Activated CD8-positive, alpha-beta T cell treated with anti-CD3 and anti-CD28 coated beads for 36 hours (primary cell): ENCODE data around the gene PARVB. TPM values are rescaled to one million over a fixed set of nuclear protein-coding genes. Genes with fewer than 3 reads are reported as not detected.

Experiments
- ATAC-seq: fragments of 200-7000 bp; cut with Tn5 transposase; one replicate; pipeline ENCODE4 v1.10.0; 2021; ENCODE audit warnings: mild to moderate bottlenecking, moderate library complexity
- CTCF ChIA-PET: fragments of 350-600 bp; sonication (Branson Sonifier 250); formaldehyde crosslinking; loops from one replicate; lab custom pipeline; 2021; ENCODE audit warnings: antibody characterized with exemption; lab: Charles Lee
- POLR2A ChIA-PET: fragments of 350-600 bp; sonication (Branson Sonifier 250); formaldehyde crosslinking; loops from one replicate; lab custom pipeline; 2021; ENCODE audit warnings: antibody characterized with exemption; lab: Charles Lee
- DNase-seq: peaks from one replicate; pipeline ENCODE4 v3.0.0-alpha.2; 2020
- H3K27ac Mint-ChIP-seq: one replicate; pipeline ENCODE4 v1.8.0; 2021; ENCODE audit warnings: mild to moderate bottlenecking, mixed read lengths
- H3K27me3 Mint-ChIP-seq: one replicate; pipeline ENCODE4 v1.8.0; 2021; ENCODE audit warnings: mixed read lengths
- H3K36me3 Mint-ChIP-seq: one replicate; pipeline ENCODE4 v1.8.0; 2021; ENCODE audit warnings: low read depth, mixed read lengths
- H3K4me1 Mint-ChIP-seq: one replicate; pipeline ENCODE4 v1.8.0; 2021; ENCODE audit warnings: low read depth, mixed read lengths
- H3K4me3 Mint-ChIP-seq: one replicate; pipeline ENCODE4 v1.8.0; 2021; ENCODE audit warnings: mild to moderate bottlenecking, moderate library complexity, mixed read lengths
- H3K9me3 Mint-ChIP-seq: one replicate; pipeline ENCODE4 v1.8.0; 2021; ENCODE audit warnings: mixed read lengths
- CTCF ChIP-seq: fragments of 200-600 bp; IDR thresholded peaks from one replicate; pipeline ENCODE4 v1.8.0; 2022; ENCODE audit warnings: antibody characterized with exemption, mild to moderate bottlenecking
- intact Hi-C: fragments of 100-400 bp; cut with micrococcal nuclease; formaldehyde crosslinking; loops from one replicate; pipeline ENCODE4 v1.10.0; 2022
- total RNA-seq, 2 experiments: library from RNA; stranded (reverse); gene quantifications; one replicate each; pipeline ENCODE4 v1.2.3, GENCODE V29; 2021

PARVB gene
- total RNA-seq, 2 experiments from 2014 or later: 71.0 to 73.1 TPM

GRCh38 chr22:44097263-44098020 lies 73.3 kb downstream of the PARVB start:
- ATAC-seq (no peak), DNase-seq (no peak)
- H3K4me1 Mint-ChIP-seq: no peaks in the 10 kb centered on the region
- intact Hi-C loops: no loop called here
- no peak for TF ChIP-seq CTCF
- no peaks in the 10 kb centered on the region for H3K27me3 Mint-ChIP-seq
- no peaks in the 10 kb centered on the region for H3K9me3 Mint-ChIP-seq
- H3K4me3 Mint-ChIP-seq: no peak overlapping the region
- H3K36me3 Mint-ChIP-seq: peaks cover 2% of the 10 kb centered on the region
- ChIA-PET POLR2A (no interaction called here), CTCF (interaction anchor here (0.8 to 1.2 kb wide), 2 partner anchors 16 to 104 kb away, joined by 3 read pairs; no protein-coding TSS in a partner anchor)
- H3K27ac Mint-ChIP-seq: no peak overlapping the region

GRCh38 chr22:44098021-44098739 lies 74.1 kb downstream of the PARVB start:
- no peaks in the 10 kb centered on the region for H3K27me3 Mint-ChIP-seq
- H3K36me3 Mint-ChIP-seq: peaks cover 2% of the 10 kb centered on the region
- H3K9me3 Mint-ChIP-seq: no peaks in the 10 kb centered on the region
- ChIA-PET CTCF (interaction anchor here (0.8 kb wide), 1 partner anchor 105 kb away, joined by 3 read pairs; no protein-coding TSS in a partner anchor), POLR2A (no interaction called here)
- H3K4me3 Mint-ChIP-seq: no peak overlapping the region
- intact Hi-C loops: no loop called here
- no peaks in the 10 kb centered on the region for H3K4me1 Mint-ChIP-seq
- TF ChIP-seq CTCF: no peak
- DNase-seq (no peak), ATAC-seq (no peak)
- no peak overlapping the region for H3K27ac Mint-ChIP-seq

- Mint-ChIP-seq H3K4me3 (no peak overlapping the region), H3K27me3 (no peaks in the 10 kb centered on the region), H3K9me3 (no peaks in the 10 kb centered on the region), H3K4me1 (no peaks in the 10 kb centered on the region), H3K27ac (no peak overlapping the region), H3K36me3 (peaks cover 2% of the 10 kb centered on the region)
- ChIA-PET CTCF (no interaction called here), POLR2A (no interaction called here)
- DNase-seq: no peak
- intact Hi-C loops: no loop called here
- no peak for TF ChIP-seq CTCF
- no peak for ATAC-seq
These were observed 74.9 kb downstream of the PARVB start for GRCh38 chr22:44098966-44099530.

GRCh38 chr22:44099696-44100095 lies 75.6 kb downstream of the PARVB start:
- no peaks in the 10 kb centered on the region for H3K27me3 Mint-ChIP-seq
- H3K9me3 Mint-ChIP-seq: no peaks in the 10 kb centered on the region
- ChIA-PET CTCF (no interaction called here), POLR2A (no interaction called here)
- DNase-seq (no peak), ATAC-seq (no peak)
- H3K27ac Mint-ChIP-seq: no peak overlapping the region
- H3K4me1 Mint-ChIP-seq: no peaks in the 10 kb centered on the region
- H3K36me3 Mint-ChIP-seq: peaks cover 2% of the 10 kb centered on the region
- H3K4me3 Mint-ChIP-seq: no peak overlapping the region
- TF ChIP-seq CTCF: no peak
- intact Hi-C loops: no loop called here

- Mint-ChIP-seq H3K9me3 (no peaks in the 10 kb centered on the region), H3K36me3 (peaks cover 3% of the 10 kb centered on the region), H3K4me1 (no peaks in the 10 kb centered on the region), H3K27ac (no peak overlapping the region), H3K27me3 (no peaks in the 10 kb centered on the region), H3K4me3 (no peak overlapping the region)
- POLR2A ChIA-PET: no interaction called here
- no peak for TF ChIP-seq CTCF
- CTCF ChIA-PET: no interaction called here
- DNase-seq (no peak), ATAC-seq (no peak)
- intact Hi-C loops: no loop called here
These were observed 76.3 kb downstream of the PARVB start for GRCh38 chr22:44100411-44100810.
